Left lung (tissue), 10 donors: ENCODE measurements around the gene SQSTM1. TPM values are rescaled to one million over a fixed set of nuclear protein-coding genes. Genes with fewer than 3 reads are reported as not detected.
A peak's percentile ranks its signal among the peaks of the same experiment; 100 is the strongest.

Experiments
- ATAC-seq: fragments of 200-7000 bp; cut with Tn5 transposase; one replicate; pipeline ENCODE4 v1.9.1; 2020; ENCODE audit warnings: moderate library complexity
- DNase-seq, 4 donors: peaks; one replicate each; pipeline ENCODE4 v3.0.0-alpha.2; 2013 to 2020
- H3K27ac ChIP-seq, 2 donors: fragments of 200-600 bp; sonication (generic) in 1 of 2; one replicate each; pipeline versions ENCODE4 v1.5.0 to v1.8.0; 2020 to 2021
- H3K27me3 ChIP-seq, 2 donors: fragments of 200-600 bp; sonication (generic) in 1 of 2; one replicate each; pipeline versions ENCODE4 v1.5.0 to v1.8.0; 2020 to 2021
- H3K36me3 ChIP-seq, 2 donors: fragments of 200-600 bp; sonication (generic) in 1 of 2; one replicate each; pipeline versions ENCODE4 v1.5.0 to v1.8.0; 2020 to 2021
- H3K4me1 ChIP-seq, 2 donors: fragments of 200-600 bp; one replicate each; pipeline ENCODE4 v1.8.0; 2021
- H3K4me3 ChIP-seq, 2 donors: fragments of 200-600 bp; sonication (generic) in 1 of 2; one replicate each; pipeline versions ENCODE4 v1.5.0 to v1.8.0; 2020 to 2021; ENCODE audit warnings: mild to moderate bottlenecking in 1 of 2
- H3K9me3 ChIP-seq, 2 donors: fragments of 200-600 bp; sonication (generic) in 1 of 2; one replicate each; pipeline versions ENCODE4 v1.5.0 to v1.8.0; 2020 to 2021
- CTCF ChIP-seq, 2 donors: fragments of 200-600 bp; sonication (generic) in 1 of 2; IDR thresholded peaks; one replicate each; pipeline versions ENCODE4 v1.5.0 to v1.8.0; 2021; ENCODE audit warnings: antibody characterized with exemption in 2 of 2
- intact Hi-C, 2 donors: fragments of 100-400 bp; cut with DNase I; formaldehyde crosslinking; loops; one replicate each; pipeline versions ENCODE4 v1.11.2 to v1.14.2; 2022
- polyA plus RNA-seq, 6 donors: library from polyadenylated mRNA; unstranded; fragments of 120-200 nt; gene quantifications; one replicate each; pipeline ENCODE4 v1.2.1, GENCODE V29; 2013; ENCODE audit not compliant: insufficient read length in 6 of 6
- total RNA-seq, 2 donors: library from RNA; stranded (reverse); fragmentation: NEBNext Ultra II Directional; extraction: Animal tissue kit (Norgen Biotek cat#: 25700); gene quantifications; one replicate each; pipeline ENCODE4 v1.2.1, GENCODE V29; 2021
- donor health status: DM: no; HTN: yes; CAD: no.
- donor health status: DM: no; HTN: no; CAD: no.

SQSTM1 gene
- total and polyA plus RNA-seq, 8 donors, result 78.2 to 637 (median 95.6) TPM

- Histone ChIP-seq H3K9me3 (no peaks in the 10 kb centered on the region), H3K36me3 (peaks cover 0 to 25% of the 10 kb centered on the region in 2 donors), H3K4me1 (peaks cover 22 to 45% of the 10 kb centered on the region in 2 donors), H3K27me3 (no peaks in the 10 kb centered on the region), H3K27ac (no peak overlapping the region), H3K4me3 (peak overlapping the region; percentile 38 to 43)
- TF ChIP-seq CTCF (IDR thresholded peaks at IDR 0.05), result no peak
- no peak for ATAC-seq
- intact Hi-C loops, result no loop called here
- peak in 2 of 4 donors; percentile 55 to 90 for DNase-seq
Observed at GRCh38 chr5:179816796-179817469, 3.8 kb upstream of the SQSTM1 start.

GRCh38 chr5:179817470-179817840 is 3.2 kb upstream of the SQSTM1 start:
- Histone ChIP-seq H3K36me3 (peaks cover 0 to 25% of the 10 kb centered on the region in 2 donors), H3K27me3 (no peaks in the 10 kb centered on the region), H3K4me3 (peak overlapping the region; percentile 38 to 43), H3K9me3 (no peaks in the 10 kb centered on the region), H3K27ac (no peak overlapping the region), H3K4me1 (peaks cover 27 to 50% of the 10 kb centered on the region in 2 donors)
- intact Hi-C loops, result no loop called here
- no peak for TF ChIP-seq CTCF (IDR thresholded peaks at IDR 0.05)
- DNase-seq, result peak in 2 of 4 donors; percentile 34 to 79
- no peak for ATAC-seq

GRCh38 chr5:179817890-179818745 is 2.6 kb upstream of the SQSTM1 start:
- H3K27ac ChIP-seq, result peak overlapping the region; percentile 98 to 100
- peaks cover 32 to 57% of the 10 kb centered on the region in 2 donors for H3K4me1 ChIP-seq
- intact Hi-C loops, result no loop called here
- peak overlapping the region; percentile 16 to 96 for H3K4me3 ChIP-seq
- TF ChIP-seq CTCF (IDR thresholded peaks at IDR 0.05), result no peak
- ATAC-seq (no peak), DNase-seq (peak in 2 of 4 donors; percentile 36 to 61)
- H3K9me3 ChIP-seq, result no peaks in the 10 kb centered on the region
- H3K27me3 ChIP-seq, result no peaks in the 10 kb centered on the region
- H3K36me3 ChIP-seq, result peaks cover 0 to 26% of the 10 kb centered on the region in 2 donors

GRCh38 chr5:179818746-179819295 is 1.9 kb upstream of the SQSTM1 start:
- Histone ChIP-seq H3K4me3 (peak overlapping the region; percentile 17 to 96), H3K27me3 (no peaks in the 10 kb centered on the region), H3K4me1 (peaks cover 37 to 64% of the 10 kb centered on the region in 2 donors), H3K36me3 (peaks cover 4 to 26% of the 10 kb centered on the region in 2 donors), H3K9me3 (no peaks in the 10 kb centered on the region), H3K27ac (peak overlapping the region; percentile 98 to 100)
- TF ChIP-seq CTCF (IDR thresholded peaks at IDR 0.05), result peak in 1 of 2 donors; percentile 13
- DNase-seq (peak; percentile 81 to 99 (median 96)), ATAC-seq (peak; percentile 71)
- intact Hi-C loops, result no loop called here
